B cell (primary cell): Measurements from ENCODE around the gene CNTNAP4. TPM values are rescaled to one million over a fixed set of nuclear protein-coding genes. Genes with fewer than 3 reads are reported as not detected.

Experiments used
- ATAC-seq: fragments of 200-7000 bp; cut with Tn5 transposase; one replicate; pipeline ENCODE4 v1.10.0; 2021; ENCODE audit warnings: low read depth, mild to moderate bottlenecking, moderate number of reproducible peaks, moderate library complexity
- CTCF ChIA-PET: fragments of 350-600 bp; sonication (Branson Sonifier 250); formaldehyde crosslinking; loops from one replicate; lab custom pipeline; 2021; ENCODE audit warnings: antibody characterized with exemption, inconsistent platforms; lab: Charles Lee
- POLR2A ChIA-PET: fragments of 350-600 bp; sonication (Branson Sonifier 250); formaldehyde crosslinking; loops from one replicate; lab custom pipeline; 2021; ENCODE audit warnings: antibody characterized with exemption; lab: Charles Lee
- DNase-seq: peaks from one replicate; pipeline ENCODE4 v3.0.0; 2013
- H2AFZ ChIP-seq: 2 replicates; pipeline ENCODE4 v1.6.1; 2012; ENCODE audit warnings: mild to moderate bottlenecking, low read depth, low read length; ENCODE audit not compliant: insufficient read depth, poor library complexity, severe bottlenecking
- H3K27ac ChIP-seq, 2 donors: 1 replicate in 1 of 2; 2 replicates in 1 of 2; pipeline ENCODE4 v1.5.1; 2012 to 2013; ENCODE audit warnings: low read length in 2 of 2, mild to moderate bottlenecking in 2 of 2, moderate library complexity in 1 of 2
- H3K27me3 ChIP-seq, 4 experiments: fragments of 200-600 bp in 1 of 4; sonication (generic) in 1 of 4; replicated peaks in 1 of 4; 1 replicate in 2 of 4; 2 replicates in 2 of 4; pipeline versions ENCODE4 v1.6.1 to v1.7.0; 2013 to 2016; ENCODE audit warnings: low read length in 3 of 4, mild to moderate bottlenecking in 2 of 4, mixed read lengths in 1 of 4, moderate library complexity in 1 of 4; ENCODE audit not compliant: insufficient read depth in 4 of 4, control insufficient read depth in 3 of 4; ENCODE audit errors: control extremely low read depth in 1 of 4
- H3K36me3 ChIP-seq, 2 experiments: replicated peaks in 1 of 2; 1 replicate in 1 of 2; 2 replicates in 1 of 2; pipeline versions ENCODE4 v1.6.1 to v1.7.1; 2013; ENCODE audit warnings: low read length in 1 of 2; ENCODE audit not compliant: insufficient read depth in 2 of 2, control insufficient read depth in 1 of 2; ENCODE audit errors: control extremely low read depth in 1 of 2, extremely low read depth in 1 of 2
- H3K4me1 ChIP-seq, 2 donors: fragments of 200-600 bp in 1 of 2; sonication (generic) in 1 of 2; 1 replicate in 1 of 2; 2 replicates in 1 of 2; pipeline versions ENCODE4 v1.5.1 to v1.6.1; 2013 to 2017; ENCODE audit warnings: low read length in 2 of 2; ENCODE audit not compliant: control insufficient read depth in 2 of 2, insufficient read depth in 2 of 2
- H3K4me2 ChIP-seq: replicated peaks from 2 replicates; pipeline ENCODE3; 2012; ENCODE audit warnings: mild to moderate bottlenecking, low read depth, low read length; ENCODE audit not compliant: poor library complexity, severe bottlenecking
- H3K4me3 ChIP-seq, 5 experiments: fragments of 200-600 bp in 1 of 5; sonication (generic) in 1 of 5; 1 replicate in 3 of 5; 2 replicates in 2 of 5; pipeline versions ENCODE4 v1.5.1 to v1.7.0; 2011 to 2016; ENCODE audit warnings: low read length in 4 of 5, mild to moderate bottlenecking in 4 of 5, low read depth in 2 of 5, control low read depth in 1 of 5, moderate library complexity in 1 of 5; ENCODE audit not compliant: insufficient read depth in 1 of 5; ENCODE audit errors: control extremely low read depth in 1 of 5, extremely low read depth in 1 of 5
- H3K79me2 ChIP-seq: fragments of 200-600 bp; sonication (generic); one replicate; pipeline ENCODE4 v1.6.0; 2016; ENCODE audit warnings: low read length; ENCODE audit not compliant: control insufficient read depth, insufficient read depth
- H3K9ac ChIP-seq: fragments of 200-600 bp; sonication (generic); 2 replicates; pipeline ENCODE4 v1.6.1; 2017; ENCODE audit warnings: mild to moderate bottlenecking, low read length, moderate library complexity
- H3K9me3 ChIP-seq, 3 donors: one replicate each; pipeline versions ENCODE4 v1.6.1 to v1.7.1; 2013; ENCODE audit warnings: low read length in 2 of 3; ENCODE audit not compliant: control insufficient read depth in 2 of 3, insufficient read depth in 1 of 3; ENCODE audit errors: control extremely low read depth in 1 of 3
- H4K20me1 ChIP-seq: 2 replicates; pipeline ENCODE4 v1.6.0; 2012; ENCODE audit warnings: mild to moderate bottlenecking, low read length; ENCODE audit not compliant: insufficient read depth, control insufficient read depth, poor library complexity, severe bottlenecking
- H3K27ac Mint-ChIP-seq: one replicate; pipeline ENCODE4 v1.8.0; 2021; ENCODE audit warnings: mixed read lengths
- H3K27me3 Mint-ChIP-seq: one replicate; pipeline ENCODE4 v1.8.0; 2021; ENCODE audit warnings: mixed read lengths
- H3K4me1 Mint-ChIP-seq: one replicate; pipeline ENCODE4 v1.8.0; 2021; ENCODE audit warnings: mixed read lengths
- H3K4me3 Mint-ChIP-seq: one replicate; pipeline ENCODE4 v1.8.0; 2021; ENCODE audit warnings: mixed read lengths
- H3K9me3 Mint-ChIP-seq: one replicate; pipeline ENCODE4 v1.8.0; 2022; ENCODE audit warnings: mixed read lengths; ENCODE audit not compliant: insufficient read depth
- CTCF ChIP-seq: fragments of 200-600 bp; IDR thresholded peaks from one replicate; pipeline ENCODE4 v1.8.0; 2022; ENCODE audit warnings: antibody characterized with exemption, mild to moderate bottlenecking
- EZH2 ChIP-seq: IDR thresholded peaks from 2 replicates; pipeline ENCODE4 v1.6.1; 2012; ENCODE audit warnings: borderline replicate concordance, low read depth, mild to moderate bottlenecking, moderate library complexity, low read length; ENCODE audit not compliant: insufficient read depth, poor library complexity, severe bottlenecking
- WGBS: methylation state at CpG from one replicate; pipeline ENCODE4 v1.1.5; 2013; ENCODE audit warnings: missing lambda C conversion rate; ENCODE audit not compliant: insufficient coverage; 5-methylcytosine and 5-hydroxymethylcytosine counted together
- intact Hi-C: fragments of 100-400 bp; cut with micrococcal nuclease; formaldehyde crosslinking; loops from one replicate; pipeline ENCODE4 v1.10.0; 2022
- polyA plus RNA-seq: library from polyadenylated mRNA; depleted of rRNA; stranded (reverse); fragments of >200 nt; gene quantifications from 2 replicates; pipeline ENCODE4 v1.2.3, GENCODE V29; 2012
- total RNA-seq, 2 donors: library from RNA; stranded (reverse); fragments of 120-200 nt in 1 of 2; gene quantifications; 1 replicate in 1 of 2; 2 replicates in 1 of 2; pipeline versions ENCODE4 v1.2.3 to v1.2.4, GENCODE V29; 2013 to 2022

CNTNAP4 gene
- total and polyA plus RNA-seq, 2 donors (not counting 1 experiment from before 2014, with no cell fraction given): 0.06 TPM; not detected in 1

GRCh38 chr16:76529120-76529519 is 251.9 kb downstream of the CNTNAP4 start:
- no peak overlapping the region for H3K4me3 Mint-ChIP-seq
- TF ChIP-seq EZH2 (no peak), CTCF (no peak)

GRCh38 chr16:76531236-76531635 is 254.0 kb downstream of the CNTNAP4 start:
- Histone ChIP-seq H3K27me3 (no peaks in the 10 kb centered on the region), H3K79me2 (no peaks in the 10 kb centered on the region), H3K4me2 (no peak overlapping the region), H3K4me3 (no peak overlapping the region), H3K4me1 (no peaks in the 10 kb centered on the region), H3K27ac (no peak overlapping the region), H4K20me1 (no peaks in the 10 kb centered on the region), H3K36me3 (no peaks in the 10 kb centered on the region), H2AFZ (no peak overlapping the region), H3K9ac (no peak overlapping the region), H3K9me3 (peaks cover 0 to 3% (median 0%) of the 10 kb centered on the region in 3 donors)
- Mint-ChIP-seq H3K4me1 (no peaks in the 10 kb centered on the region), H3K4me3 (no peak overlapping the region), H3K27me3 (no peaks in the 10 kb centered on the region), H3K27ac (no peak overlapping the region), H3K9me3 (peaks cover 7% of the 10 kb centered on the region)
- ATAC-seq: no peak
- POLR2A ChIA-PET: no interaction called here
- WGBS: 100% methylated on average over 2 of the region's 5 CpGs
- CTCF ChIA-PET: no interaction called here
- DNase-seq: no peak
- no peak for TF ChIP-seq EZH2
- no peak for TF ChIP-seq CTCF
- intact Hi-C loops: no loop called here

More at GRCh38 chr16:76529120-76529519, 251.9 kb downstream of the CNTNAP4 start:
- no peaks in the 10 kb centered on the region for H3K79me2 ChIP-seq
- no peaks in the 10 kb centered on the region for H3K27me3 Mint-ChIP-seq
- H3K9me3 ChIP-seq: no peaks in the 10 kb centered on the region
- H3K36me3 ChIP-seq: no peaks in the 10 kb centered on the region
- H3K9ac ChIP-seq: no peak overlapping the region
- peaks cover 5% of the 10 kb centered on the region for H3K9me3 Mint-ChIP-seq
- WGBS: 86% methylated on average over 1 of the region's 3 CpGs
- no peak overlapping the region for H3K27ac ChIP-seq
- no peaks in the 10 kb centered on the region for H3K27me3 ChIP-seq
- ATAC-seq: no peak
- POLR2A ChIA-PET: no interaction called here
- H3K27ac Mint-ChIP-seq: no peak overlapping the region
- intact Hi-C loops: no loop called here
- H3K4me1 ChIP-seq: no peaks in the 10 kb centered on the region
- H3K4me1 Mint-ChIP-seq: no peaks in the 10 kb centered on the region
- DNase-seq: no peak
- CTCF ChIA-PET: no interaction called here
- H3K4me3 ChIP-seq: no peak overlapping the region
- no peak overlapping the region for H3K4me2 ChIP-seq
- H2AFZ ChIP-seq: no peak overlapping the region
- no peaks in the 10 kb centered on the region for H4K20me1 ChIP-seq
